AG04449 (cell line): ENCODE data around the gene FOXP3.
"Not testable (repeated sequence)": the region's sequence is repeated elsewhere in the genome, so short reads cannot be mapped to it uniquely, and the experiment has no call there.

Experiments used
- CTCF ChIA-PET: fragments of 350-600 bp; formaldehyde crosslinking; extraction: SDS; loops from one replicate; lab custom pipeline; 2021; ENCODE audit warnings: antibody characterized with exemption; lab: Yijun Ruan, JAX
- POLR2A ChIA-PET: fragments of 400-600, 350-600 bp; formaldehyde crosslinking; extraction: SDS; loops from one replicate; lab custom pipeline; 2020; ENCODE audit warnings: antibody characterized with exemption, inconsistent platforms; lab: Yijun Ruan, JAX
- DNase-seq: peaks from one replicate; pipeline ENCODE4 v3.0.0-alpha.2; 2010; ENCODE audit warnings: low read depth, low spot score
- H3K4me3 ChIP-seq: 2 replicates; pipeline ENCODE4 v1.5.1; 2011; ENCODE audit warnings: low read depth, mild to moderate bottlenecking, control low read depth, low read length
- CTCF ChIP-seq: IDR thresholded peaks from one replicate; pipeline ENCODE4 v1.5.1; 2011; ENCODE audit warnings: mild to moderate bottlenecking, moderate library complexity, low read length, control low read depth, inconsistent platforms; ENCODE audit not compliant: insufficient read depth; ENCODE audit errors: missing control alignments

The FOXP3 gene

GRCh38 chrX:49303346-49303745, 38.8 kb upstream of the FOXP3 start, which contains the start of gene GAGE10:
Gene GAGE10, plus strand, starts transcription at chrX:49303646. Its CDS starts 1,214 bp downstream, at chrX:49304860.
- DNase-seq = no peak
- H3K4me3 ChIP-seq = no peak within 1 kb of the TSS
- no peak for TF ChIP-seq CTCF
- ChIA-PET POLR2A (no interaction called here), CTCF (no interaction called here)

- ChIA-PET POLR2A (no interaction called here), CTCF (interaction anchor here (0.6 kb wide), 1 partner anchor 1728 kb away, joined by 4 read pairs; no protein-coding TSS in a partner anchor)
- TF ChIP-seq CTCF = no peak
- H3K4me3 ChIP-seq = no peak overlapping the region
- DNase-seq = no peak
Observed at GRCh38 chrX:49300703-49301102, 36.2 kb upstream of the FOXP3 start.

- DNase-seq, CTCF ChIA-PET, H3K4me3 ChIP-seq, POLR2A ChIA-PET: not testable (repeated sequence)
Observed at GRCh38 chrX:49299293-49299692, 34.8 kb upstream of the FOXP3 start.

GRCh38 chrX:49292400-49293362, 28.2 kb upstream of the FOXP3 start:
- CTCF ChIA-PET = interaction anchor here (1.2 to 2.4 kb wide), 5 partner anchors 12 to 464 kb away, joined by 3 to 11 read pairs (median 5); no protein-coding TSS in a partner anchor
- DNase-seq = no peak
- no peak overlapping the region for H3K4me3 ChIP-seq
- POLR2A ChIA-PET = interaction anchor here (0.6 kb wide), 1 partner anchor 11 kb away, joined by 6 read pairs; no protein-coding TSS in a partner anchor
- TF ChIP-seq CTCF = no peak

GRCh38 chrX:49291615-49292337, 27.3 kb upstream of the FOXP3 start:
- ChIA-PET POLR2A (no interaction called here), CTCF (interaction anchor here (1.2 to 2.4 kb wide), 6 partner anchors 11 to 547 kb away, joined by 3 to 11 read pairs (median 4); no protein-coding TSS in a partner anchor)
- peak; percentile 66 for TF ChIP-seq CTCF
- DNase-seq = no peak
- H3K4me3 ChIP-seq = no peak overlapping the region

- no peak for TF ChIP-seq CTCF
- no peak for DNase-seq
- no peak overlapping the region for H3K4me3 ChIP-seq
- POLR2A ChIA-PET = no interaction called here
- CTCF ChIA-PET = interaction anchor here (1.7 kb wide), 1 partner anchor 549 kb away, joined by 4 read pairs; no protein-coding TSS in a partner anchor
Observed at GRCh38 chrX:49290215-49290614, 25.7 kb upstream of the FOXP3 start.
